HG03097 (cell line): ENCODE measurements around the gene TRIM29.

Experiments used
- ATAC-seq: cut with Tn5 transposase; IDR thresholded peaks from one replicate; pipeline ENCODE4 v1.9.1; 2021; ENCODE audit not compliant: unreplicated experiment, low FRiP score

Gene TRIM29

DNA sequence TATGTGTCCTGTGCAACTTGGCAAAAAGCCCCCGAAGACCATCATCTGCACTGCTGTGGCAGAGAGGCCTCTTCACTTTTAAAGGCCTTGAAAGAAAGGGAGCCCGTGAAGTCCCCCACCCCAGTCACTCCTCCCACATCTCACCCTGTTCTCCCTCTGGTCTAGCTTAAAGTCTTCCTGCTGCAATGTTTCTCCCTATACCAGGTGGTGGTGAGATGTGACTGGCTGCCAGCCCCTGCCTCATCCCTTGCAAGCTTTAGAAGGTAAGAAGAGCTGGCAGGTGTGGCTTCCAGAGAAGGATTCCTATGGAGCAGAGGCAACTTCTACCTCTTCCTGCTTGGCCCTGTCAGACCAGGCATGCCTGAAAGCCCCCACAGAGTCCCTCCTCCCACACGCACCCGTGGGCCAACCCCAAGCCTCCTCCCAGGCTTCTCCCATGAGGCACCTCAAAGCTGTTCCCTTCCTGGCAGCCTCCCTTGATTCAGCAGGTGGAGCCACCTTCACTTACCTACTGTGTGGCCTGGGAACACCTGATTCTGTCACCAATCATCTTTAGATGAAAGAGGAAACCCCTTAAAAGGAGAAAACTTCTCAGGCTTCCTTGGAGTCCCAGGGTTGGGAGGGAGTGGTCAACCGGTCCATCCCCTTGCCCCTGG is 4.0 kb upstream of the TRIM29 start:
- no peak for ATAC-seq

DNA sequence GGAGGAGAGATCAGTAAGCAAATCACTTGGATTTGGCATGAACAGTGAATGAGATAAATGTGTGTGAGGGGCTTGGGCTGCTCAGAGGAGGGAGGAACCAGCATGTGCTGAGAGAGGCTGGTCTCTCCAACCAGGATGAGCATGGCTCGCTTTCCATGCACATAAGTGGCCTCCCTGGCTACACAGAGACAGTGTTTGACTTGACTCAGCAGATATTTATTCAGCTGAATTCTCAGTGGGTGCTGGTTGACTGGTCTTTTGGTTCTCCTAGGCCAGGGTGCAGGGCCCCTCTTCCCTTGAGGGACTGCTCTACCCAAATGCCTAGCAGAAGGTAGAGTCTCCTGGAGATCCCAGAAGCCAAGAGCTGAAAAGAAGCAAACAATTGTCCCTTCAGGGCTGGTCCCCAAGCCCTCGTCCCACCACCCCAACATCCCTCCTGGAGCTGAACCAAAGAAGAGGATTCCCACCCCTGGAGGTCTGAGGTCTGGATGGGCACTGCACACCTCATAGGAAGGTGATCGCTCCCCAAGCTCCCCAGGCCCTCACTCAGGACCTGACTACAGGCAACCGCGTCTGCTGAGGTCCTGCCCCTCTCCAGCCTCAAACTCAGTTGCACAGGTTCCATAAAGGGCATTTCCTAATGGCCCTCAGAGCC is 3.3 kb upstream of the TRIM29 start:
- no peak for ATAC-seq

DNA sequence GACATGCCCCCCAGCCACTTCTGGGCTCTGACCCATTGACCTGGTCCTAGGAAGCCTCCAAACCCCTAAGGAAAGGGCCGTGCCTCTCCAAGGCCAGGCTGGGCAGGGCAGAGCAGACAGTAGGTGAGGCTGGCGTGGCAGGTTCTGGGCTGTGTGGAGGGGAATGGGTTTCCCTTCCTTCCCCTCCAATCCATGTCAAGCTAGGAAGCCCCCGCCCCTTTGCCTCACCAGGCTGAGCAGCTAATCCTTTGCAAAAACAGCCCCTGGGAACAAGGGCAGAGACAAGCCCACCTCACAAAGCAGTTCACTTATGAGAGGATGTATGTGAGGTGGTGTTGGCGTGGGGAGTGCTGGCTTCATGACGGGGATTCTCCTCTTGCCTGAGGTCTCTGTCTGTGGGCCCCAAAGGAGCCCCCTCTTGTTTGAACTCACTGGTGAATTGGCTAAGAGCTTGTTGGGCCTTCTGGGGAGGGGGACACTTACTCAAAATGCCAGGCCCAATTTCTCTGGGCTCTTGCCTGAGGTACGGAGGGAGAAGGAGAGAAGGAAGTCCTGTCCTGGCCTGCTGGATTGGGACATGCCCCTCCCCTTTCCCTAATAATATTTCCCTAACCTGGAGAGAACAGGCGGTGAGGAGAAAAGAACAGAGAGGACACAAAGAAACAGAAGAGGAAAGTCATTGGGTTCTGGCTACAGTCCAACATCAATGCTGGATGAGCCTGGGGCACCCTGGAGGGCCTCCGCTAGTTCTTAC is 1.6 kb upstream of the TRIM29 start:
- ATAC-seq, result no peak

- no peak for ATAC-seq
These were observed 714 bp downstream of the TRIM29 start for GRCh38 chr11:120137187-120137610.

DNA sequence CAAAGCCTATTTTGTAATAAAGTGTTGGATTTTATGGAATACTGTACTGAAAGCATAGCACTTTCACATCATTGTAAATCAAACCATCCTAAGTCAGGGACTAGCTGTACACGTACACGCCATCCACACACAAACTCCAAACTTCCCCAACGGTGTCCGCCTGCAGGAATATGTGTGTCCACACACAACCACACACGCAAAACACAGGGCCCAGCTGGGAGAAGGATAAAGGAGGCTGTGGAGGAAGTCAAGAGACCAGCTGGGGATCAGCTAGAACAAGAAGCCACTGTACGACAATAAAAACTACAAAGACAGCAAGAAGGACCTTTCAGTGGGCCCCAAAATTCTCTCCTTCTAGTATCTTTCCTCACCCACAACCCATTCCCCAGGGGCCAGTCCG is 1.6 kb downstream of the TRIM29 start:
- ATAC-seq, result no peak

DNA sequence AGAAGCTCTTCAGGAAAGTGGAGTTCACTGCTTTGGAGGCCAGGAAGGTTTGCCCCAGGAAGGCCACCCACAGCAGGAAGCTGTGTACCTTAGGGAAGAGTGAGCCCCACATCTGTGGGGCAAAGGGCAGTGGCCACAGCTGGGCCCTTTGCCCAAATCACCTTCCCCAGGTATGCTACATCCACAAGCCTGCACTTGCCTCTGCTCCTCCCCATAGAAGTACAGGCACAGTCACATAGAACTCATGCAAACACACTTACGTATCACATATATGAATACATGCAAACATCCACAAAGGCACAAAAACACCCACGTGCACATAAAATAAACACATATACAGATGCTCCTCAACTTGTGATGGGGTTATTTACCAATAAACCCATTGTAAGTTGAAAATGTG is 2.1 kb downstream of the TRIM29 start:
- no peak for ATAC-seq

DNA sequence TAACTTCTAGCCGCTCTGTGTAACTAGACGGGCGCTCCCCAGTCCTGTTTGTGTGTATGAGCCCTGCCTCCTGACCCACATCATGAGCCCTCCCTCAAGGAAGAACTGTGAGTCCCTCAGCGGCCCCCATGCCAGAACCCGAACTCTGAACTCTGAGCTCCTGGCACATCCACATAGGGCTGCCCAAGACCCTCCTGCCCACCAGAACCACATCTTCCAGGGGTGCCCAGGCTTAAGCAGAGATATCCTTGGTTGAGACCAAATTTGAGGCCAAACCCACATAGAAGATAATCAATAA is 3.0 kb downstream of the TRIM29 start:
- no peak for ATAC-seq

DNA sequence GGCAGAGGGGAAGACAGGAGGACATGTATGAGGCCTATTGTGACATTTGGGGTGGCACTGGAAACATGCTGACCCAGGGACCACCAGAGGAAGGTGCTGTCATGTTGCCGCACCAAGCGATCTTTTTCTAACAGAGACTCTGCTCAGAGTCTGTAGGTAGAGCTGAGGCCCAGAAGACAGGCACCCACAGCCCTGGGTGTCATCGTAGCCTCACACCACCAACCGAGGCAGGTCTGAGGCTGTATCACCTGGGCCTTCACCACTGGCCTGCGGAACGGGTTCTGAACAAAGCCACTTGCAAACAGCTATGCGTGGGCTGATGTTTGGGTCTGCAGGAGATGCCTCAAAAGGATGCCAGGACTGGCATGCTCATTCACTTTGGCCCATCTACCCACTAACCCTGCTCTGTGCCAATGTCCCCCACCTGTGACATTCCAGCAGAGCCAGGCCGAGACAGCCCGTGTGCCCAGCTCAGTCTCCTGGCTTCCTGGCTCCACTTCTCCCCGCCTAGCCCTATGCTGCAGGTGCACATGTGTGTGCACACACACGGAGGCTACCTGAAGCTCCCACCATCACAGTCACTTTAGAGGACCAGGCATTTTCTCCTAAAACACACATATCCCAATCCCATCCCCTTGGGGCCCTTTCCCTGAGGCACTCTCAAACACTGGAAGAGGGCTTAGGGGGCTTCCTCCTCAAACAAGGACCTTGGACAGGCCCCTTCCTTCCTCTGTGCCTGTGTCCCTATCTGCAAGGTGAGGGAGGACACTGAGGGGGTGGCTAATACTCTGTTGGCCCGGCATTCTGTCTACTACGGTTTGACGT is 3.6 kb downstream of the TRIM29 start:
- no peak for ATAC-seq

- no peak for ATAC-seq
These were observed 4.5 kb downstream of the TRIM29 start for GRCh38 chr11:120133216-120134105.

GRCh38 chr11:120132645-120133185 is 5.2 kb downstream of the TRIM29 start:
- ATAC-seq, result no peak

DNA sequence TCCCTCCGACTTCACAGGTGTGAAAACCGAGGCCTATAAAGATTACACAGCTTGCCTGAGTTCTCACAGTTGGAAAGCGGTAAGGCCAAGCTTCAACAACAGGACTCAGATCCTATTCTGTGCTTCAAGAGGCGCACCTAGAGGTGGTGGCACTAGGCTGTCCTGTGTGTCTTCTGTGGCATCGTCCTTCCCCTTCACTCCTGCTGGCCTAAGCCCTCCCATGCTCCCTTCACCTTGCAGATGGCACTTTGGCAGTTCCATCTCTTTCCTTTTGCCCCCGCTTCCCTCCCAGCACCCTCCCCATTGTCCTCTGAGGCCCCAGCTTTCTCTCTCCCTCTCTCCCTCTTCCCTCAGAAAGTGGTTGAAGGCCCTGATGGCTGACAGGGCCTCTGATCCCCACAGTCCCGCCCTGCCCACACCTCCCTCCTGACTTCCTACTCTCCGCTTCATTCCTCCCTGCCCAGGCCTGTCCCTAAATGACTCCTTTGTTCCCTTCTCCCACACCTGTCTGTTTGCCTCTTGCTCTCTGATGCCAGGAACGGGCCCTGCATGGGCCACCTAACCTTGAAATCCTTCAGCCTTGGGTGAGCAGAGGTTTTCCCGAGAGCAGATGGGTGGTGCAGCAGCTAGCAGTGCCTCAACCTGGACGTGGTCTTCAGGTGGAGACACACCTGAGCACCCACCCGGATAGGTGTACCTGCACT is 5.8 kb downstream of the TRIM29 start:
- no peak for ATAC-seq

DNA sequence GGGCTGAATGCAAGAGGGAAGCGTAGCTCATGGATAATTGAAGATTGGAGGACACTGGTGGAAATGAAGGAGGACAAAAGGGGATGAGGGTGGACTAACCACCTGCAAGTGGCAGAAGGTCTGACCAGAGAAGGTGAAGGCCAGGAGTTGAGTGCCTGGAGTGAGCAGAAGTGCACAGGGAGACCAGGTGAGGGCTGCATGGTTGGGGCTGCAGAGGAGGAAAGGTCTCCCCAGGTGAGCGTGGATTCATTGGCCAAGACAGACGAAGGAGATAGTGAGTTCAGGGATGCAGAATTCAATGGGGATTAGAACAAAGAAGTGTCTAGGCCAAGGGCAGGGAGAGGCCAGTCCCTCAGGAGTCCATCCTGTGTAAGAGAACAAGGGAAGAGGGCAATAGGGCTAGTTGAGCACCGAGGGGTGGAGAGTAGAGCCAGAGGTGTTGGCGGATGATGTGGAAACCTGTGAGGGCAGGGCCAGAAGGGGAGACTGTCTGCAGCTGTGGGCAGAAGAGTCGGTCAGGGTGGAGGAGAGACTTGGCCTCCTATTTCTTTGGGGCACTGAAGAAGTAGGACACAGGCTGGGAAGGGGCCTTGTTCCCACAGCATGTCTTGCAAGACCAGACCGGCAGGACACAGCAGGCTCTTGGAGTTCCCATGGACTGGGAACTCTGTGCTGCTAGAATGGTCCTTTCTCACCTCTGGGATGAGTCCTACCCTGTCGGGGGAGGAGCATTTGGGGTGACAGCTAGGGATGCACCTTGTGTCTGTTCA is 6.7 kb downstream of the TRIM29 start:
- ATAC-seq, result no peak

DNA sequence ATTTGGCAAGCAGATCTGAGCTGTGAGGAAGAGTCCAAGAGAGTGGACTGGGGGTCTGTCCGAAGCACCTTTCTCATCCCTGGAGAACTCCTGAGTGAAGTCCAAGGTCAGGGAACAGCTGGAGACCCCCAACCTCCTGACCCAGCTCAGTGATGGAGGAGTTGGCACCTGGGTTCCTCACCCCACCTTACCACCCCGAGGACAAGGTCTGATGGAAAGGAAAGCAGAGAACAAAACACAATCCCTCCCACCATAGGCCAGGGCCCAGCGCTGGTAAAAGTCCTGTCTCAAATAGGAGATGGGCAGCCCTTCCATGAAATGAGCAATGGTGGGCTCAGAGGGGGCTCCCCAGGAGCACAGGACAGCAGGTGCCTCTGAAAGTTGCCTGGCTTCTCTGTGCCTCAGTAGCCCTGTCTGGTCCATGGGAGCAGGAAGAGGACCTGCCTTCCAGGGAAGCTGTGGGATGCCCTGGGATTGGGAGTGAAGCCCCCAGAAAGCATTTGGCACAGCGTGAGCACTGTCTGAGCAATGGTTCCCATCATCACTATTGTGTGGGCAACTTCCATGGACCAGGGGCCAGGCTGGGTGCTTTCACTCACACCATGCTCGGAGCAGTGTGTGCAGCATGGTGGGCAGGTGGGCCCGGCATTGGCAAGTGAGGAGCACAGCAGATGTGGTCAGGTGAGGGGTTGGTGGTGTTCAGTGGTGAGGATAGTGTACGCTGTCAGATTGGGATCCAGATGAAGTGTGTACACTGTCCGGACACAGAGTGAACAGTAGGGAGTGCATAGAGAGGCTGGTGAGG is 7.5 kb downstream of the TRIM29 start:
- ATAC-seq, result no peak

DNA sequence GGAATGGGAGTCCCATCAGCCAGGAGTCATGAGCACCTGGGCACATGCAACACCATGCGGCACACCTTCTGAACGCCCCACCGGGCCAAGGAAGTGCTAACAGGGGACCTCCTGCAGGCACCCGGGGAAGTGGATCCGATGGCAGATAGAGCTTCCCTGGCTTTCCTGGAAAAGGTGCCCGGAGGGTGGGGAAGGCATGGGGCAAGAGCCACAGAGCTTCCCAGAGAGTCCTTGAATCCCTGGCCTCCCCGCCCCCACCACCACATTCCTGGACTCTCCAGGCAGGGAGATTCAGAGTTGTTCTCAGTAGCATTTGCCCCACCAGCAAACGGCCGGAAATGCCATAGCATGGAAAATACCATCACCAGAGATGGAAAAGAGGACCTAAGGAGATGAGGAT is 8.3 kb downstream of the TRIM29 start:
- no peak for ATAC-seq

DNA sequence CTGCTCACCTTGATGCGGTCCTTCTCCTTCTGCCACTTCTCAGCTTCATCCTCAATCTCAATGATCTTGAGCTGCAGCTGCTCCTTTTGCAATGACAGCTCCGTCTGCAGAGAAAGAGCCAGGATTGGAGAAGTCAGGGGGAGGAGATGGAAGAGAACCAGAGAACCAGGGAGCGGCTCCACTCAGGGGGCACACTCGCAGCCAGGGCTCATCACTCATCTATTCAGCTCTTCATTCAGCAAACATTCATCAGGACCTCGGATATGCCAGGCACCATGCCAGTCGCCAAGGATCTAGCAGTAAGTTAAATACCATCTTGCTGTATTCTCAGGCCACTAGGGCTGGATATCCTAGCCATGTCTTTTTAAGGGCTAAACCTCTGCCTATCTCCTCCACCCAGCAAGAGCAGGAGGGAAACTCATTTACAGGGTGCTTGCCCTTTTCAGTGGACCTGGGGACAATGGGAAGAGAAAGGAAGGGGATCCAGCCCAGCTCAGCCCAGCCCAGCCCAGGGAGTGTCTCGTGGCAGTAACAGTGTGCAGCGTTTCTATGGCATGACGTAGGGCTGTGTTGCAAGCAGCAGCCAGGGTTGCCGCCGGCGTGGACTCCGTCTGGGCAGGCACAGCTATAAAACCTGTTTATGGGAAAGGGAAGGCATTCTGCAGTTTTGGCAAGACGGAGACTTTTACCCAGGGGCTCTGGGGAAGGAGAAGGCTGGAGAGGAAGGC is 9.4 kb downstream of the TRIM29 start:
- no peak for ATAC-seq

- ATAC-seq, result no peak
These were observed 10.7 kb downstream of the TRIM29 start for GRCh38 chr11:120127236-120127635.

- no peak for ATAC-seq
These were observed 11.3 kb downstream of the TRIM29 start for GRCh38 chr11:120126620-120127019.
